HCT116 (cell line): Measurements from ENCODE around the gene MAML2. TPM values are rescaled to one million over a fixed set of nuclear protein-coding genes. Genes with fewer than 3 reads are reported as not detected.

Source experiments
- ATAC-seq: fragments of 200-7000 bp; cut with Tn5 transposase; 2 replicates; pipeline ENCODE4 v1.9.1; 2020; ENCODE audit warnings: mild to moderate bottlenecking, moderate library complexity
- Bru-seq: library from RNA; stranded (reverse); fragments of 400-500 nt; gene quantifications from one replicate; lab custom pipeline; 2021; lab: Mats Ljungman, UMichigan
- BruChase-seq, 2 experiments: library from RNA; stranded (reverse); fragments of 400-500 nt; gene quantifications; one replicate each; lab custom pipeline; 2021; lab: Mats Ljungman, UMichigan
- BruUV-seq: library from RNA; stranded (reverse); fragments of 400-500 nt; replicated peaks from 2 replicates; lab custom pipeline; 2021; lab: Mats Ljungman, UMichigan
- CTCF ChIA-PET: fragments of 300-600 bp; sonication (Branson Sonifier 250); formaldehyde crosslinking; loops from one replicate; lab custom pipeline; 2021; ENCODE audit warnings: antibody characterized with exemption; lab: Charles Lee
- POLR2A ChIA-PET: fragments of 300-600, 350-600 bp; sonication (Branson Sonifier 250); formaldehyde crosslinking; loops from one replicate; lab custom pipeline; 2021; ENCODE audit warnings: antibody characterized with exemption; lab: Charles Lee
- RAD21 ChIA-PET, 2 experiments: fragments of 300-600 bp; sonication (Branson Sonifier 250); formaldehyde crosslinking; loops; one replicate each; lab custom pipeline; 2023; ENCODE audit warnings: low total read pairs in 2 of 2; ENCODE audit not compliant: uncharacterized antibody in 2 of 2, unreplicated experiment in 2 of 2, low non-redundant PET in 1 of 2; lab: Charles Lee
- DNase-seq: peaks from one replicate; pipeline ENCODE4 v3.0.0-alpha.2; 2010; ENCODE audit warnings: low read depth, low spot score
- H2AFZ ChIP-seq: fragments of 200-600 bp; shearing (Covaris generic), sonication (generic); 2 replicates; pipeline ENCODE4 v1.6.1; 2017; ENCODE audit warnings: low read depth, mixed run types, mixed read lengths, antibody characterized with exemption, low read length; ENCODE audit not compliant: poor library complexity, severe bottlenecking
- H3K27ac ChIP-seq: 2 replicates; pipeline ENCODE4 v1.5.1; 2012; ENCODE audit warnings: low read depth, low read length
- H3K27me3 ChIP-seq: fragments of 200-600 bp; sonication (generic); 2 replicates; pipeline ENCODE4 v1.6.1; 2016; ENCODE audit warnings: mixed run types, low read length, mixed read lengths; ENCODE audit not compliant: insufficient read depth
- H3K36me3 ChIP-seq, 2 experiments: fragments of 200-500 bp in 1 of 2; fragments of 200-600 bp in 1 of 2; sonication (Bioruptor generic) in 1 of 2; sonication (generic) in 1 of 2; 2 replicates each; pipeline versions ENCODE4 v1.5.1 to v1.6.1; 2014 to 2016; ENCODE audit warnings: low read length in 2 of 2, inconsistent platforms in 1 of 2, mixed read lengths in 1 of 2, mixed run types in 1 of 2; ENCODE audit not compliant: insufficient read depth in 2 of 2, control insufficient read depth in 1 of 2
- H3K4me1 ChIP-seq, 2 experiments: fragments of 200-600 bp in 1 of 2; sonication (generic) in 1 of 2; 2 replicates each; pipeline versions ENCODE4 v1.5.1 to v1.6.1; 2012 to 2017; ENCODE audit warnings: low read length in 2 of 2, inconsistent platforms in 1 of 2, mild to moderate bottlenecking in 1 of 2, mixed read lengths in 1 of 2, mixed run types in 1 of 2, moderate library complexity in 1 of 2; ENCODE audit not compliant: insufficient read depth in 2 of 2, control insufficient read depth in 1 of 2
- H3K4me2 ChIP-seq: fragments of 200-600 bp; sonication (generic); 2 replicates; pipeline ENCODE4 v1.6.1; 2017; ENCODE audit warnings: mixed run types, low read length, mixed read lengths
- H3K4me3 ChIP-seq, 2 experiments: fragments of 200-600 bp in 1 of 2; sonication (generic) in 1 of 2; replicated peaks in 1 of 2; 2 replicates each; pipeline ENCODE4 v1.5.1; 2011 to 2016; ENCODE audit warnings: low read length in 2 of 2, control low read depth in 1 of 2, low read depth in 1 of 2, mild to moderate bottlenecking in 1 of 2, mixed read lengths in 1 of 2, mixed run types in 1 of 2
- H3K79me2 ChIP-seq: fragments of 200-600 bp; sonication (generic); 2 replicates; pipeline ENCODE4 v1.6.1; 2017; ENCODE audit warnings: mild to moderate bottlenecking, mixed run types, low read length, moderate library complexity, mixed read lengths; ENCODE audit not compliant: insufficient read depth
- H3K9ac ChIP-seq: fragments of 200-600 bp; sonication (generic); 2 replicates; pipeline ENCODE4 v1.6.1; 2016; ENCODE audit warnings: low read length, mixed read lengths
- H3K9me2 ChIP-seq: fragments of 200-600 bp; sonication (generic), shearing (Covaris generic); 2 replicates; pipeline ENCODE4 v1.6.1; 2017; ENCODE audit warnings: mixed run types, mild to moderate bottlenecking, moderate library complexity; ENCODE audit not compliant: insufficient read depth
- H3K9me3 ChIP-seq, 2 experiments: fragments of 200-500 bp in 1 of 2; fragments of 200-600 bp in 1 of 2; sonication (Bioruptor generic) in 1 of 2; sonication (generic) in 1 of 2; 2 replicates each; pipeline ENCODE4 v1.6.1; 2014 to 2017; ENCODE audit warnings: low read length in 2 of 2, mixed read lengths in 2 of 2, inconsistent platforms in 1 of 2, low read depth in 1 of 2, mild to moderate bottlenecking in 1 of 2, mixed run types in 1 of 2, moderate library complexity in 1 of 2; ENCODE audit not compliant: control insufficient read depth in 1 of 2, insufficient read depth in 1 of 2
- H4K20me1 ChIP-seq: fragments of 200-600 bp; sonication (generic), shearing (Covaris generic); 2 replicates; pipeline ENCODE4 v1.6.1; 2017; ENCODE audit warnings: mixed run types, mild to moderate bottlenecking, moderate library complexity; ENCODE audit not compliant: insufficient read depth
- CTCF ChIP-seq, 3 experiments: fragments of 200-600 bp in 1 of 3; sonication (generic) in 1 of 3; IDR thresholded peaks in 2 of 3; conservative IDR thresholded peaks in 1 of 3; 2 replicates each; pipeline ENCODE4 v1.5.1; 2012 to 2017; ENCODE audit warnings: low read depth in 2 of 3, low read length in 2 of 3, antibody characterized with exemption in 1 of 3, borderline replicate concordance in 1 of 3, control low read depth in 1 of 3, mild to moderate bottlenecking in 1 of 3, mixed read lengths in 1 of 3, mixed run types in 1 of 3, moderate library complexity in 1 of 3; ENCODE audit not compliant: insufficient read depth in 1 of 3
- POLR2AphosphoS5 ChIP-seq: IDR thresholded peaks from 2 replicates; pipeline ENCODE4 v1.6.1; 2011; ENCODE audit warnings: mild to moderate bottlenecking, low read depth, low read length, moderate library complexity
- RAD21 ChIP-seq: IDR thresholded peaks from 2 replicates; pipeline ENCODE4 v1.6.1; 2012; ENCODE audit warnings: low read depth, mild to moderate bottlenecking
- SIN3A ChIP-seq: IDR thresholded peaks from 2 replicates; pipeline ENCODE4 v1.6.1; 2012; ENCODE audit warnings: low read depth
- SP1 ChIP-seq: IDR thresholded peaks from 2 replicates; pipeline ENCODE4 v1.6.1; 2012; ENCODE audit warnings: low read depth
- YY1 ChIP-seq: IDR thresholded peaks from 2 replicates; pipeline ENCODE4 v1.6.1; 2011; ENCODE audit warnings: low read length, low read depth, moderate library complexity, mild to moderate bottlenecking; ENCODE audit not compliant: insufficient replicate concordance; ENCODE audit errors: extremely low read depth
- ZNF274 ChIP-seq: fragments of 200-500 bp; sonication (Bioruptor generic); IDR thresholded peaks from 2 replicates; pipeline ENCODE4 v1.6.1; 2014; ENCODE audit warnings: mild to moderate bottlenecking, low read depth, low read length, inconsistent platforms
- intact Hi-C: fragments of 100-400 bp; cut with micrococcal nuclease; formaldehyde crosslinking; loops from 2 replicates; pipeline ENCODE4 v1.10.0; 2022
- long read RNA-seq: library from polyadenylated mRNA; unstranded; transcript quantifications from one replicate; pipeline ENCODE4 v2.0.0, GENCODE V29; 2021; ENCODE audit not compliant: unreplicated experiment
- polyA plus RNA-seq: library from polyadenylated mRNA; unstranded; fragments of >200 nt; gene quantifications from 2 replicates; pipeline ENCODE4 v1.2.1, GENCODE V29; 2012; ENCODE audit warnings: missing spikeins
- total RNA-seq: library from RNA; stranded (reverse); gene quantifications from one replicate; pipeline ENCODE4 v1.2.1, GENCODE V29; 2021; ENCODE audit not compliant: unreplicated experiment
- TF ChIP-seq, protein P1 (sequence below): IDR thresholded peaks from 2 replicates; pipeline ENCODE4 v1.6.1; 2011; ENCODE audit warnings: mild to moderate bottlenecking, low read length, moderate library complexity; ENCODE audit not compliant: insufficient replicate concordance; ENCODE audit errors: extremely low read depth
- TF ChIP-seq, protein P2 (sequence below): IDR thresholded peaks from 2 replicates; pipeline ENCODE4 v1.6.1; 2012

Gene MAML2
- total RNA-seq: 2.6 TPM
- 1.5 and 2.1 TPM in 2 replicates for polyA plus RNA-seq
- percentile 47 among the genes with signal in this experiment for Bru-seq, nascent RNA
- percentile 28 among the genes with signal in this experiment for BruChase-seq, experiment 1, labeled RNA remaining after a 6-hour chase
- BruChase-seq, experiment 2, labeled RNA remaining after a 2-hour chase: percentile 46 among the genes with signal in this experiment
- long read RNA-seq, partial matches to known transcripts: 0 of 1 reads
- long read RNA-seq, other reads (novel, unspliced or antisense): 0 of 1 reads

- no peaks in the 10 kb centered on the region for H3K36me3 ChIP-seq
- peak within 1 kb of the TSS; percentile 89 for H2AFZ ChIP-seq
- ATAC-seq (peak; percentile 99), DNase-seq (peak; percentile 79)
- peak within 1 kb of the TSS; percentile 59 to 69 for H3K4me3 ChIP-seq
- H3K27me3 ChIP-seq: no peaks in the 10 kb centered on the region
- POLR2A ChIA-PET: interaction anchor here (0.6 to 2.1 kb wide), 14 partner anchors 13 to 494 kb away, joined by 3 to 4 read pairs (median 4); partner anchors contain the start of genes CCDC82 and JRKL
- H3K9me3 ChIP-seq: no peaks in the 10 kb centered on the region
- RAD21 ChIA-PET: interaction anchor here (0.5 to 1.7 kb wide), 15 partner anchors 11 to 507 kb away, joined by 3 to 10 read pairs (median 4); partner anchors contain the start of genes CCDC82 (in 1 of the 2) and JRKL (in 1 of the 2)
- BruUV-seq: no TSS peak
- H3K9me2 ChIP-seq: no peaks in the 10 kb centered on the region
- H3K79me2 ChIP-seq: no peaks in the 10 kb centered on the region
- CTCF ChIA-PET: interaction anchor here (0.6 to 4.0 kb wide), 51 partner anchors 9 to 1189 kb away, joined by 3 to 65 read pairs (median 4); partner anchors contain the start of genes CCDC82 and JRKL
- peak within 1 kb of the TSS; percentile 90 for H3K4me2 ChIP-seq
- TF ChIP-seq ZNF274: no peak
- TF ChIP-seq SP1: no peak
- peak; percentile 88 for TF ChIP-seq RAD21
- TF ChIP-seq POLR2AphosphoS5: no peak; the same call in 1 of the 2 replicates
- TF ChIP-seq CTCF (IDR thresholded peaks at IDR 0.05 in 2 of 3, conservative IDR thresholded peaks at IDR 0.05 in 1 of 3; ENCODE audit: borderline replicate concordance in 1 of 3, insufficient read depth in 1 of 3, low read depth in 2 of 3, low read length in 2 of 3): peak; percentile 62 to 94 (median 82)
- no peak for TF ChIP-seq YY1
- TF ChIP-seq, protein P1, sequence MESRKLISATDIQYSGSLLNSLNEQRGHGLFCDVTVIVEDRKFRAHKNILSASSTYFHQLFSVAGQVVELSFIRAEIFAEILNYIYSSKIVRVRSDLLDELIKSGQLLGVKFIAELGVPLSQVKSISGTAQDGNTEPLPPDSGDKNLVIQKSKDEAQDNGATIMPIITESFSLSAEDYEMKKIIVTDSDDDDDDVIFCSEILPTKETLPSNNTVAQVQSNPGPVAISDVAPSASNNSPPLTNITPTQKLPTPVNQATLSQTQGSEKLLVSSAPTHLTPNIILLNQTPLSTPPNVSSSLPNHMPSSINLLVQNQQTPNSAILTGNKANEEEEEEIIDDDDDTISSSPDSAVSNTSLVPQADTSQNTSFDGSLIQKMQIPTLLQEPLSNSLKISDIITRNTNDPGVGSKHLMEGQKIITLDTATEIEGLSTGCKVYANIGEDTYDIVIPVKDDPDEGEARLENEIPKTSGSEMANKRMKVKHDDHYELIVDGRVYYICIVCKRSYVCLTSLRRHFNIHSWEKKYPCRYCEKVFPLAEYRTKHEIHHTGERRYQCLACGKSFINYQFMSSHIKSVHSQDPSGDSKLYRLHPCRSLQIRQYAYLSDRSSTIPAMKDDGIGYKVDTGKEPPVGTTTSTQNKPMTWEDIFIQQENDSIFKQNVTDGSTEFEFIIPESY: no peak
- TF ChIP-seq SIN3A: no peak
- TF ChIP-seq, protein P2, sequence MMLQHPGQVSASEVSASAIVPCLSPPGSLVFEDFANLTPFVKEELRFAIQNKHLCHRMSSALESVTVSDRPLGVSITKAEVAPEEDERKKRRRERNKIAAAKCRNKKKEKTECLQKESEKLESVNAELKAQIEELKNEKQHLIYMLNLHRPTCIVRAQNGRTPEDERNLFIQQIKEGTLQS: no peak
- peaks cover 4 to 20% of the 10 kb centered on the region in 2 experiments; a peak in 3 of 4 replicates for H3K4me1 ChIP-seq
- H4K20me1 ChIP-seq: no peaks in the 10 kb centered on the region
- H3K9ac ChIP-seq: peak within 1 kb of the TSS; percentile 59
- H3K27ac ChIP-seq: no peak within 1 kb of the TSS
- intact Hi-C loops: loop anchor here (1.0 to 5.0 kb wide), 2 partner anchors 101 to 288 kb away; no protein-coding TSS in a partner anchor
These were observed at the start of gene MAML2 for GRCh38 chr11:96342961-96343711. MAML2 (minus strand) TSS chr11:96343195; CDS start chr11:96341895, 1,300 bp downstream.
